CD4-positive, alpha-beta T cell treated with Interleukin-17A for 4 hours (primary cell): Measurements from ENCODE around the gene PDE8B.

Source experiments
- DNase-seq: peaks from one replicate; pipeline ENCODE4 v3.0.0-alpha.2; 2020; ENCODE audit warnings: mixed read lengths

Gene PDE8B

DNA sequence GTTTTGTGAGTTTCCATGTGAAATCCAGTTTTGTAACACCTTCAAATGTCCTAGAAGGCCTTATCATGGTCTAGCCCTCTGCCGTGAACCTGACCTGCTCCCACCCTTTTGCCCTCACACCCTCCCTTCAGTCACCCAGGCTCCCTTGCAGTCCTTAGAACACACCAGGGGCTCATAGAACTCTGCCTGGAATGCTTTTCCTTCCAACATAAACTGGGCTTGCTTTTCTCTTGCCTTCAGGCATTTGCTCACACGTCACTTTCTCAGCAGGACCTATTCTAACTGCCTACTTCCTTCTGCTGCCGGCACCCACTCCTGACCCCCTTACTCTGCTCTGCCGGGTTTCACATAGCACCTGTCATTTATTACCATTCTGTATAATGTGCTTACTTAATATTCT lies 111.9 kb downstream of the PDE8B start:
- no peak for DNase-seq

- DNase-seq: no peak
Observed at GRCh38 chr5:77325921-77326541, 115.6 kb downstream of the PDE8B start.

- no peak for DNase-seq
Observed at GRCh38 chr5:77326986-77327734, 116.7 kb downstream of the PDE8B start.

GRCh38 chr5:77328930-77329647 lies 118.6 kb downstream of the PDE8B start:
- DNase-seq: no peak

GRCh38 chr5:77329664-77330430 lies 119.4 kb downstream of the PDE8B start:
- no peak for DNase-seq

- no peak for DNase-seq
Observed at GRCh38 chr5:77333036-77333435, 122.6 kb downstream of the PDE8B start.

- no peak for DNase-seq
Observed at GRCh38 chr5:77333451-77334123, 123.1 kb downstream of the PDE8B start.

DNA sequence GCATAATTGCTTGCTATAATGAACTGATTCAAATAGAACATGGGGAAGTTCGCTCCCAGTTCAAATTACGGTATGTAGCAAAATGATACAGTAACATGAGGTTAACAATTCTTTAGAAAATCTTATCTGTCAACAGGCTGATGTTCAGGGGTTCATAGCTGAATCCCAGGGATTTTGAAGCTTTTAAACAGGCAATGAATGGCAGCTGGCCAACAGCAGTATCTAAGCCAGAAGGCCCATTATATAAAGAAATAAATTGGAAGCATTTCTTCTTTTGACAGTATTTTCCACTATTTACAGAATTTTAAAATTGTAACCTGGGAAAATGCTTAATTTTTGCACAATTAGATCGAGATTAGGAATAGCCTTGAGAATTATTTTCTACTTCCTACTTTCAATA lies 126.8 kb downstream of the PDE8B start:
- DNase-seq: no peak

DNA sequence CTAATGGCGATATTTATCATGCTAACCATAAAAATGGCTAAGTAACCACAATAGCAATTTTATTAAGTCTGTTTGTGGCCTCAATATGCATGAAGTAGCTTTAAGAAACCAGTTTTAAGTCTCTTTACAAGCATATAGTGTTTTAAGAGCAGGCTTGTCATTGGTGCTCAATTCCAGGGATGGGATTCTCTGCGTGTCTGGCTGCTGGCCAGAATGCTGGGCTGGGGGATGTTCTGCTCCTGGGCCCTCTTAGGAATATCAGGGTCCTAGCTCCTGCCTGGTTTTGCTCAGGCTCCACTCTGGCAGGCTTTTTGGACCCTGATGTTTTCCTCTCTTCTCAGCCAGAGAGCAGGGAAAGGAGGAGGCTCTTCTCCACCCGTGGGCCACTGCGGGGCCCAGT lies 127.2 kb downstream of the PDE8B start:
- DNase-seq: no peak

DNA sequence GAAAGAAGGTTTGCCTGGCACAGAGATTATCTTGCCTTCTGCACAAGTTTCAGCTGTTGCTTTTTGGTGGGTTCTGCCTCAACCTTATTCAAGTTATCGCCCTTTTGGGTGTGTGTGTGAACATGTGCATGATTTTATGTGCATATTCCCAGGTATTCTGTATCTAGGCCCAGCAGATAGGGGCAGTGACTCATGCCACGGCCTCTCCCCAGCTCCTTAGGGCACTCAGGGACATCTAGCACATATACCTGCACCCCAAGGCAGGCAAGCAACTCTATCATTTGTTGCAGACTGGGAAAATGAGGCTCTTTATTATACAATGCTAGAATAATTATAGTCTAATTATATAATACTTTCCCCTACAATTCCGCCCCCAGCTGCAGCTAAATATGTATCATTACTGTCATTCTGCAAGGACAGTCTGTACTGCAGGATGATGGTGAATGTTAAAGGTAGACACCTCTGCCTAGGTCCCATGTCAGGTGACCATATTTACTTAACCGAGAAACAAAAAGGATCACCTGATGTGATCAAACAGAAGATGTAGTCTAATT lies 128.9 kb downstream of the PDE8B start:
- DNase-seq: no peak

GRCh38 chr5:77343165-77343564 lies 132.7 kb downstream of the PDE8B start:
- no peak for DNase-seq

- no peak for DNase-seq
Observed at GRCh38 chr5:77347435-77348098, 137.1 kb downstream of the PDE8B start.

DNA sequence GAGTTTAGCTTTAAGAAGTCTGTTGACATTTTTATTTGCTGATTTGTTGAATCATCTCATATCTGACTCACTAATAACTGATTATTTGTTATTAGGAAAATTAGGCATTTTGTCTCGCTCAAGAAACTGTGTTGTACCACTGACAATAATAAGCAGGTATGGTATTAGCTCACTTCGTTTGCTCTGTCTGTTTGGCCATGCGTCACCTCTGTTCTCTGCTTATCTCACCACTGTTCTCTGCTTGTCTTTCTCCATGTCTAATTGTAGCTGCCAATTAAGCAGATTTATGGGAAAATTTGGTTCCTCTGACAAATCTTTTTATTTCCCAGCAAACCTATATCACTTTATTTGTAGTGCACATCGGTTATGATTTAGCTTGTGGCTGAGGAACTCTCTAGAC lies 142.8 kb downstream of the PDE8B start:
- no peak for DNase-seq

- DNase-seq: no peak
Observed at GRCh38 chr5:77354454-77354853, 144.0 kb downstream of the PDE8B start.

DNA sequence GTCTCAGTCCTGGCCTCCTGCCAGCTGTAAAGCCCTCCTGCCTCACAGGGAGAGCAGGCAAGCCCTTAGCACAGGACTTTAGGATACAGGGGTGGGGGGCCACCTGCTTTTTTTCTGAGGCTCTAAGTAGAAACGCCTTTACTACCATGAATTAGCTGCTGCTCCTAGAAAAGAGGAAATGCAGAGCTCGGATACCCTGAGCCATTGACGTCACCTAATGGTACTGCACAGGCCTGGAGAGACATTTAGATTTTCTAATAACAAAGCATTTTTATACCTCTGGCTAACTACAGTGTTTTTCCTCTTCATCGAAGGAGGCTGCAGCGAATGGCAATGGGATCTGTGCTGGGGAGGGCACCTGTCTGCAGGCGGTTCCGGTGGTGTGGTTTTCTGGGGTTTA lies 144.6 kb downstream of the PDE8B start:
- DNase-seq: no peak

GRCh38 chr5:77355751-77356150 lies 145.3 kb downstream of the PDE8B start:
- no peak for DNase-seq

- DNase-seq: no peak
Observed at GRCh38 chr5:77356740-77357139, 146.3 kb downstream of the PDE8B start.

DNA sequence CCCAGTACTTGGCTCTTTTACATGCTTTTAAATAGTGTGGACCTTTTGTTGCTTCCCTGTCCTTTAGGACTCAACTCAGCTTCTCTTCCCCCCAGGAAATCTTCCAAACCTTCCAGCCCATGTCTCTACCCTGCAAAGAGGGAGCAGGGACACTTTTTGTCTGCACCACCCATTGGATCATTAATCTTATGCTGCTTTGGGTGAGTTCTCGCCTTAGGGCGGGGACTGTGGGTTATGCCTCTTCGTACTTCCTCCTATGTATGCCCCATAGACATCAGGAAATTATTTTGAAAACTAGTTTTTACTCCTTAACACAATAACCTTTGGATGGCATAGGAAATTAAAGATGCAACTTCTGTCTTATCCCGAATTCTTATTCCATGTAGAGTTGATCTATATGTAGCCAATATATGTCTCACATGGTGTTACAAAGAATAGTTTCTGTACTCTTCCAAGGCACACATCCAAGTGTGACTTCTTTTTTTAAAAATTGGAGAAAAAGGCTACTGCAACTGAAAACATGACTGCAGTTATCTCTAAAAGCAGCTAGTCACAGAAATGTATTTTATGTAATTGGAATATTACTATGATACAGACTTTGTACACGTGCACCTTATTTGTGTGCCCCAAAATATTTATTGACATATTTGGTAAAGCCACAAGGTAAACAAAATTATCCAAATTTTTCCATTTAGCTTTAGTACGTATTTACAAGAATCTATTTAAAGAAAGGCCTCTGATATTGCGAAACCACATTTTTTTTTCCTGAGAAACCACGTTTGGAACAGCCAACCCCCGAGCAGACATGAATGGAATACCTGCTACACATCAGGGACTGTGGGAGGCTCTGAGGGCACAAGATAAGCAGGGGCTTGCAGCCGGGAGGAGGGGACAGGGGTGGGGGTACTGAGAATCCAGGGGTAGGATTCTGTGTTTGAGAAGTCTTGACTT lies 148.1 kb downstream of the PDE8B start:
- no peak for DNase-seq

DNA sequence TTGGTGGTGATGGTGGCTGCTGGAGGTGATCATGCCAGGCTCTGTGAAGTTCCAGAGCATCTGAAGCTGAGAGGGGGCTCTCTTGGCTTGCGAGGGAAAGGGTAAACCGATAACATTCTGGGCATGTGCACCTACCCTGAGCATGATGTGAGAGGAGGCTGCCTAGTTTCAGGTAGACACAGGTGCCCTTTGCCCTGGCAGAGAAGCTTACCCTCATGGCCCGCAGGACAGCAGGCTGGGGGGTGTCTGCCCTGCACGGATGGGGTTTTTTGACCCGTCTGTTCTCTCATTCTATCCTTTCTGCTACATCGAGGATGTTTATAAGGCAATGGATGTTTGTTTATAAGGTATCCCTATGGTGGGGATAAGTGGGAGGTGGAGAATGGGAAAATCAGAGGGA lies 148.8 kb downstream of the PDE8B start:
- DNase-seq: no peak

GRCh38 chr5:77360381-77360780 lies 149.9 kb downstream of the PDE8B start:
- no peak for DNase-seq

GRCh38 chr5:77360973-77361372 lies 150.5 kb downstream of the PDE8B start:
- DNase-seq: no peak
